ENCODE results near the gene ADGRB3.

DNA sequence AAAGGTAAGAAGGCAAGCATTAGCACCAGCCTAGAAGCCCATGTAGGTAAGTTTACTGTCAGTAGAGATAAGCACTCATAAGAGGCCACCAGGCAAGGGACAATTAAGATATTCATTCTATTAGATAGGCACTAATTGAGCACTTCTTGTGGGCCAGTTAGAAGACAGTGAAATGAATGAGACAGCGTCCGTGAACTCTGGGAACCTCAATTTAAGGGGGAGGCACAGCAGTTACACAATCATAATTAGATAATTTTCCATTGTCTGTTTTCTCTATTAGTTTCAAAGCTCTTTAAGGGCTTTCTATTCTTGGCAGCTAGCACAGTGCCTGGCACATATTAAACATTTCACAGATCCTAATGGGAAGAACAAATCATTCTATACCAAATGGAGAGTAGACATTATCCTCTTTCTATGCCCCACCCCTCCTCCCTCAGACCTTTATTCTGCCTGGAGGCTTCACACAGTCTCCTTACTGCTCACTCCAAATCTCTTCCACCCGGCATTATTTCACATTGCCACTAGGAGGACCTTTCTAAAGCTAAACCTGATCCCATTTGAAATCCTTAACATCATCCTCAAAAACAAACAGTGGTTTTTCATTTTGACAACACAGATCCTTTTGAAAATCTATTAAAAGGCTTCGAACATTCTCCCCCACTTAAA lies 529.6 kb downstream of the ADGRB3 start:
- TF ChIP-seq, protein P1, sequence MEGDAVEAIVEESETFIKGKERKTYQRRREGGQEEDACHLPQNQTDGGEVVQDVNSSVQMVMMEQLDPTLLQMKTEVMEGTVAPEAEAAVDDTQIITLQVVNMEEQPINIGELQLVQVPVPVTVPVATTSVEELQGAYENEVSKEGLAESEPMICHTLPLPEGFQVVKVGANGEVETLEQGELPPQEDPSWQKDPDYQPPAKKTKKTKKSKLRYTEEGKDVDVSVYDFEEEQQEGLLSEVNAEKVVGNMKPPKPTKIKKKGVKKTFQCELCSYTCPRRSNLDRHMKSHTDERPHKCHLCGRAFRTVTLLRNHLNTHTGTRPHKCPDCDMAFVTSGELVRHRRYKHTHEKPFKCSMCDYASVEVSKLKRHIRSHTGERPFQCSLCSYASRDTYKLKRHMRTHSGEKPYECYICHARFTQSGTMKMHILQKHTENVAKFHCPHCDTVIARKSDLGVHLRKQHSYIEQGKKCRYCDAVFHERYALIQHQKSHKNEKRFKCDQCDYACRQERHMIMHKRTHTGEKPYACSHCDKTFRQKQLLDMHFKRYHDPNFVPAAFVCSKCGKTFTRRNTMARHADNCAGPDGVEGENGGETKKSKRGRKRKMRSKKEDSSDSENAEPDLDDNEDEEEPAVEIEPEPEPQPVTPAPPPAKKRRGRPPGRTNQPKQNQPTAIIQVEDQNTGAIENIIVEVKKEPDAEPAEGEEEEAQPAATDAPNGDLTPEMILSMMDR (IDR thresholded peaks at IDR 0.05) = no peak
- TF ChIP-seq POLR2A (IDR thresholded peaks at IDR 0.05) = no peak
